Loucy (cell line): Measurements from ENCODE around the gene ARHGAP6.

Experiments used
- H2AFZ ChIP-seq: fragments of 200-600 bp; sonication (generic); 2 replicates; pipeline ENCODE4 v1.6.0; 2016; ENCODE audit warnings: antibody characterized with exemption, mild to moderate bottlenecking, low read length, moderate library complexity
- H3F3A ChIP-seq: fragments of 200-600 bp; 2 replicates; pipeline ENCODE4 v1.6.0; 2016; ENCODE audit warnings: antibody characterized with exemption, low read depth, mild to moderate bottlenecking
- H3K27me3 ChIP-seq: fragments of 200-600 bp; sonication (generic); 2 replicates; pipeline ENCODE4 v1.6.1; 2014; ENCODE audit warnings: low read length, mild to moderate bottlenecking; ENCODE audit not compliant: insufficient read depth, poor library complexity, severe bottlenecking
- H3K36me3 ChIP-seq: fragments of 200-600 bp; sonication (generic); 2 replicates; pipeline ENCODE4 v1.6.1; 2016; ENCODE audit warnings: low read length; ENCODE audit not compliant: insufficient read depth
- H3K4me1 ChIP-seq: fragments of 200-600 bp; sonication (generic); 2 replicates; pipeline ENCODE4 v1.5.1; 2014; ENCODE audit warnings: low read length, mild to moderate bottlenecking; ENCODE audit not compliant: insufficient read depth, poor library complexity, severe bottlenecking
- H3K4me2 ChIP-seq: fragments of 200-600 bp; sonication (generic); 2 replicates; pipeline ENCODE4 v1.6.0; 2014; ENCODE audit warnings: antibody characterized with exemption, low read length, low read depth, mild to moderate bottlenecking; ENCODE audit not compliant: poor library complexity, severe bottlenecking
- H3K4me3 ChIP-seq: fragments of 200-600 bp; sonication (generic); 2 replicates; pipeline ENCODE4 v1.5.1; 2014; ENCODE audit warnings: low read length, mild to moderate bottlenecking, mixed read lengths; ENCODE audit not compliant: poor library complexity, severe bottlenecking
- H3K79me2 ChIP-seq: fragments of 200-600 bp; sonication (generic); 2 replicates; pipeline ENCODE4 v1.6.1; 2014; ENCODE audit warnings: low read length; ENCODE audit not compliant: insufficient read depth
- H3K9ac ChIP-seq: fragments of 200-600 bp; sonication (generic); 2 replicates; pipeline ENCODE4 v1.6.0; 2014; ENCODE audit warnings: mild to moderate bottlenecking, low read depth, low read length, moderate library complexity; ENCODE audit not compliant: poor library complexity, severe bottlenecking
- H3K9me2 ChIP-seq: fragments of 200-600 bp; sonication (generic); replicated peaks from 2 replicates; pipeline ENCODE4 v1.6.1; 2016; ENCODE audit warnings: low read depth, low read length, mixed read lengths
- H3K9me3 ChIP-seq: fragments of 200-600 bp; sonication (generic); 2 replicates; pipeline ENCODE4 v1.6.1; 2014; ENCODE audit warnings: mild to moderate bottlenecking, antibody characterized with exemption, low read length, low read depth; ENCODE audit not compliant: insufficient read depth
- H4K20me1 ChIP-seq: fragments of 200-600 bp; sonication (generic); 2 replicates; pipeline ENCODE4 v1.6.0; 2014; ENCODE audit warnings: antibody characterized with exemption, low read length, mild to moderate bottlenecking; ENCODE audit not compliant: insufficient read depth, poor library complexity, severe bottlenecking
- EZH2phosphoT487 ChIP-seq: fragments of 200-600 bp; IDR thresholded peaks from 2 replicates; pipeline ENCODE4 v1.6.1; 2018; ENCODE audit warnings: antibody characterized with exemption, mild to moderate bottlenecking, moderate library complexity, borderline replicate concordance
- TF ChIP-seq, protein P1 (sequence below): fragments of 200-600 bp; sonication (generic); conservative IDR thresholded peaks from 2 replicates; pipeline ENCODE4 v1.5.1; 2014; ENCODE audit warnings: mild to moderate bottlenecking, antibody characterized with exemption, low read length

Gene ARHGAP6

DNA sequence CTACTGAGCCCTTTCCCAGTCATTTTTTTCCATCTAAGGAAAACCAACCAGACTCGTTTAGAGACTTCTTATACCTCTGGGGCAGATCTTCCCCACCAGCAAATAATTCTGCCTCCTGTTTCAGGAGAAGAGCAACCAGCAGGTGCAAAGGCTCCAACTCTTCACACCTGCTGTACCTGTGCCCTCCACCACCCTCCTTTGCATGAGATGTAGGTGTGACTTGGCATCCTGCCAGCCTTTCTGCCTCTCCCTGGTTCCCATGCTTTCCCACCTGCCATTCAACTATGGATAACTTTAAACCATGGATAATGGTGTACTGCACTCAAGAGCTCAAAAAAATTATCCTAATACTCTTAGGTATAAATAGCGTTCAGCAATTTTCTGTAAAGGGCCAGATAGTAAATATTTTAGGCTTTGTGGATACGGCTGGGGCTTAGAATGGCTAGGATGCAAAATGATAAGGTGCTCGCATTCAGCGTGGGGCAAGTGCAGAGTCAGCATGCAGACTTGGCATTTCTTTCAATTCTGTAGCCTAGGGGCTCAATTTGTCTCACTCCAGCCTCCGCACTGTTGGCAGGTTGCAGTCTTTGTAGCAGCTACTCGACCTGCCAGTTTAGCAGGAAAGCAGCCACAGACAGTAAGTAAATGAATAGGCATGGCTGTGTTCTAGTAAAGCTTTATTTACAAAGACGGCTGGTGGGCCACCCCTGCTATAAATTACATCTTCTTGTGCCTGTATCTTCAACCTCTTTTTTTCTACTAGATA, 474.8 kb downstream of the ARHGAP6 start:
- no peaks in the 10 kb centered on the region for H3K9me3 ChIP-seq
- H3F3A ChIP-seq: no peaks in the 10 kb centered on the region
- no peaks in the 10 kb centered on the region for H3K9me2 ChIP-seq
- no peaks in the 10 kb centered on the region for H3K36me3 ChIP-seq
- H3K4me1 ChIP-seq: no peaks in the 10 kb centered on the region
- H4K20me1 ChIP-seq: no peaks in the 10 kb centered on the region
- TF ChIP-seq, protein P1, sequence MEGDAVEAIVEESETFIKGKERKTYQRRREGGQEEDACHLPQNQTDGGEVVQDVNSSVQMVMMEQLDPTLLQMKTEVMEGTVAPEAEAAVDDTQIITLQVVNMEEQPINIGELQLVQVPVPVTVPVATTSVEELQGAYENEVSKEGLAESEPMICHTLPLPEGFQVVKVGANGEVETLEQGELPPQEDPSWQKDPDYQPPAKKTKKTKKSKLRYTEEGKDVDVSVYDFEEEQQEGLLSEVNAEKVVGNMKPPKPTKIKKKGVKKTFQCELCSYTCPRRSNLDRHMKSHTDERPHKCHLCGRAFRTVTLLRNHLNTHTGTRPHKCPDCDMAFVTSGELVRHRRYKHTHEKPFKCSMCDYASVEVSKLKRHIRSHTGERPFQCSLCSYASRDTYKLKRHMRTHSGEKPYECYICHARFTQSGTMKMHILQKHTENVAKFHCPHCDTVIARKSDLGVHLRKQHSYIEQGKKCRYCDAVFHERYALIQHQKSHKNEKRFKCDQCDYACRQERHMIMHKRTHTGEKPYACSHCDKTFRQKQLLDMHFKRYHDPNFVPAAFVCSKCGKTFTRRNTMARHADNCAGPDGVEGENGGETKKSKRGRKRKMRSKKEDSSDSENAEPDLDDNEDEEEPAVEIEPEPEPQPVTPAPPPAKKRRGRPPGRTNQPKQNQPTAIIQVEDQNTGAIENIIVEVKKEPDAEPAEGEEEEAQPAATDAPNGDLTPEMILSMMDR: no peak
- TF ChIP-seq EZH2phosphoT487: no peak
- no peaks in the 10 kb centered on the region for H3K27me3 ChIP-seq
- H2AFZ ChIP-seq: no peak overlapping the region
- no peak overlapping the region for H3K9ac ChIP-seq
- H3K79me2 ChIP-seq: no peaks in the 10 kb centered on the region
- no peak overlapping the region for H3K4me2 ChIP-seq
- H3K4me3 ChIP-seq: no peak overlapping the region

DNA sequence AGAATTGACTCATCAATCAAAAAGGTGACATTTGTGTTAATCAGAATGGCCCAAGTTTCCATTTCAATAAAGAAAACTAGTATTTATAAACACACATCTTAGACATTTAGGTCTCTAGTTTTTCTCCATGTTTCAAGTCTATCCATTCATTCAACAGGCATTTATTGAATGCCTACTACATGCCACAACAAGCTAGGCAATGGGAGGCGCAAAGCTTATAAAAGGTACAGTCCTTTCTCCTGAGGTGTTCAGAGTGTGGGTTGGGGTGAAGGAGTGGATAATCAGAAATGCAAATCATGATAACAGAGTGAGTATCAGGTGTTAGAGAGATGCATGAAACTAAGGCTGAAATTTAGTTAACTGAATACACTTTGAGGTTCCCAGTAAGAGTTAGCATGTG, 476.6 kb downstream of the ARHGAP6 start:
- no peaks in the 10 kb centered on the region for H3K27me3 ChIP-seq
- H3K4me1 ChIP-seq: no peaks in the 10 kb centered on the region
- no peaks in the 10 kb centered on the region for H3F3A ChIP-seq
- no peak overlapping the region for H3K4me3 ChIP-seq
- H3K9ac ChIP-seq: no peak overlapping the region
- no peaks in the 10 kb centered on the region for H3K79me2 ChIP-seq
- no peaks in the 10 kb centered on the region for H4K20me1 ChIP-seq
- no peak overlapping the region for H2AFZ ChIP-seq
- no peaks in the 10 kb centered on the region for H3K36me3 ChIP-seq
- TF ChIP-seq, protein P1: no peak
- no peak for TF ChIP-seq EZH2phosphoT487
- H3K4me2 ChIP-seq: no peak overlapping the region
- no peaks in the 10 kb centered on the region for H3K9me3 ChIP-seq
- no peaks in the 10 kb centered on the region for H3K9me2 ChIP-seq

DNA sequence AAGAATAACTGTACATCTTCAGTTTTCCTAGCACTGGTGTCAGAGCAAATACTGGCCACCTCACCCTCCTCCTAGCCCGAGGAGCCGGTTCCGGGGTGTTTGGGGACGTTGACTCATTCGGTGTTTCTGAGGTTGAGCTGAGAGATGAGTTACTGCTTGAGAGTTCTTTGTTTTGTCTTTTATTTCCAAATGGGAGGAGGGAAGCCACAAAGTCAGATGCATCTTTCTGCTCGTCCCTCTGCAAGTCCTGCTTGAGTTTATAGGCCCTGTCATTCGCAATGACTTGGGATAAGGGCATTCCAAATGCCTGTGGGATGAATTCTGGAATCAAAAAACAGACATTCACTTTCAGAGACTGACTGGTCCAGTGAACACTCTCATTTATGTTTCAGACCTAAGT, 477.1 kb downstream of the ARHGAP6 start:
- H3K79me2 ChIP-seq: no peaks in the 10 kb centered on the region
- H4K20me1 ChIP-seq: no peaks in the 10 kb centered on the region
- no peaks in the 10 kb centered on the region for H3F3A ChIP-seq
- no peaks in the 10 kb centered on the region for H3K36me3 ChIP-seq
- H3K9ac ChIP-seq: no peak overlapping the region
- H3K4me3 ChIP-seq: no peak overlapping the region
- no peaks in the 10 kb centered on the region for H3K27me3 ChIP-seq
- no peaks in the 10 kb centered on the region for H3K4me1 ChIP-seq
- no peak overlapping the region for H2AFZ ChIP-seq
- no peak for TF ChIP-seq EZH2phosphoT487
- TF ChIP-seq, protein P1: no peak
- no peaks in the 10 kb centered on the region for H3K9me2 ChIP-seq
- H3K4me2 ChIP-seq: no peak overlapping the region
- H3K9me3 ChIP-seq: no peaks in the 10 kb centered on the region
